Measurements from ENCODE around the gene C16orf96.

GRCh38 chr16:4611337-4612021, 55.3 kb downstream of the C16orf96 start:
- TF ChIP-seq REST (IDR thresholded peaks at IDR 0.05) (no peak), MAX (IDR thresholded peaks at IDR 0.05) (no peak), CTCF (IDR thresholded peaks at IDR 0.05; ENCODE audit: low read depth, low read length, missing input control) (no peak), RAD21 (IDR thresholded peaks at IDR 0.05) (no peak), EGR1 (IDR thresholded peaks at IDR 0.05; ENCODE audit: low read depth in 2 of 2) (no peak), ZBTB33 (IDR thresholded peaks at IDR 0.05) (no peak), TAF1 (conservative IDR thresholded peaks at IDR 0.05) (no peak), SP1 (IDR thresholded peaks at IDR 0.05) (no peak), RXRA (IDR thresholded peaks at IDR 0.05) (no peak), JUND (IDR thresholded peaks at IDR 0.05) (no peak), FOXA1 (IDR thresholded peaks at IDR 0.05) (no peak), YY1 (IDR thresholded peaks at IDR 0.05) (no peak)

Measured in liver (tissue), 3 donors.